Peyer's patch (tissue), 4 donors: ENCODE results near the gene PIEZO1.

Source experiments
- CTCF ChIP-seq, 6 experiments: fragments of 450-650 bp in 4 of 6; fragments of 200-600 bp in 2 of 6; sonication (generic) in 1 of 6; IDR thresholded peaks; one replicate each; pipeline ENCODE4 v1.5.1; 2017 to 2019; ENCODE audit warnings: antibody characterized with exemption in 6 of 6, mild to moderate bottlenecking in 3 of 6, moderate library complexity in 1 of 6
- POLR2A ChIP-seq, 2 donors: fragments of 450-650 bp; IDR thresholded peaks; one replicate each; pipeline ENCODE4 v1.5.1; 2017; ENCODE audit warnings: antibody characterized with exemption in 2 of 2, mild to moderate bottlenecking in 2 of 2, moderate library complexity in 2 of 2

GRCh38 chr16:88768071-88768783, 16.8 kb downstream of the PIEZO1 start:
- TF ChIP-seq CTCF (IDR thresholded peaks at IDR 0.05): no peak
- no peak for TF ChIP-seq POLR2A (IDR thresholded peaks at IDR 0.05)
